GM19035 (cell line): Measurements from ENCODE around the gene KIR2DL1.
"Not testable (repeated sequence)": the region's sequence is repeated elsewhere in the genome, so short reads cannot be mapped to it uniquely, and the experiment has no call there.

Experiments used
- ATAC-seq: cut with Tn5 transposase; IDR thresholded peaks from one replicate; pipeline ENCODE4 v1.9.1; 2021; ENCODE audit not compliant: unreplicated experiment

Gene KIR2DL1

DNA sequence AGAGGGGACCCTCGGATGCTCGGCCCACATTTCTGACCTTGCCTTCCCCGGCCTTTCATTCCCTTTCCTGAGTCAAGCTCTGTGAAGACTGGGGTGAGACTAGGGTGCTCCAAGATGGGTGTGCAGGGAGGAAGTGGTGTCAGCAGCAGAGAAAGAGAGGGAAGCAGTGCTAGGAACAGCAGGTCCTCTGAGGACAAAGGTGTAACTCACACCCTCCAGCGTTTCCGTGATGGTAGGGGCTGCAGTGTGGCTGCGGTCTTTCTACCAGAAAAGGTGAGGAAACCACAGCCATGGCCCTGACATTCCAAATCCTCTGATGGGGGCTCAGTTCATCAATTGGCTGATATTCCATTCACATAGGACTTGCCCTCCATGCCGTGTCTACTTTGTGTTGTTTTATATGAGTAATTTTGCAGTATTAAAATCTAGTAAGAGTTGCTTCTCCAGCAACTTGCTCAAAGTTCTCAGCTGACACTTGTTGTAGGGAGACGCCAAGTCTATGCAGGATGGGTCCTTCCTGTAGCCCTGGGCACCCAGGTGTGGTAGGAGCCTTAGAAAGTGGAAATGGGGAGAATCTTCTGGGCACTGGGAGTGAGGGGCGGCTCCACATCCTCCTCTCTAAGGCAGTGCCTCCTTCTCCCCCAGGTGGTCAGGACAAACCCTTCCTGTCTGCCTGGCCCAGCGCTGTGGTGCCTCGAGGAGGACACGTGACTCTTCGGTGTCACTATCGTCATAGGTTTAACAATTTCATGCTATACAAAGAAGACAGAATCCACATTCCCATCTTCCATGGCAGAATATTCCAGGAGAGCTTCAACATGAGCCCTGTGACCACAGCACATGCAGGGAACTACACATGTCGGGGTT lies 48.3 kb downstream of the KIR2DL1 start:
- no peak for ATAC-seq

- ATAC-seq, result not testable (repeated sequence)
These were observed 54.8 kb downstream of the KIR2DL1 start for GRCh38 chr19:54824416-54824815.

- not testable (repeated sequence) for ATAC-seq
These were observed 55.7 kb downstream of the KIR2DL1 start for GRCh38 chr19:54825326-54825725.

DNA sequence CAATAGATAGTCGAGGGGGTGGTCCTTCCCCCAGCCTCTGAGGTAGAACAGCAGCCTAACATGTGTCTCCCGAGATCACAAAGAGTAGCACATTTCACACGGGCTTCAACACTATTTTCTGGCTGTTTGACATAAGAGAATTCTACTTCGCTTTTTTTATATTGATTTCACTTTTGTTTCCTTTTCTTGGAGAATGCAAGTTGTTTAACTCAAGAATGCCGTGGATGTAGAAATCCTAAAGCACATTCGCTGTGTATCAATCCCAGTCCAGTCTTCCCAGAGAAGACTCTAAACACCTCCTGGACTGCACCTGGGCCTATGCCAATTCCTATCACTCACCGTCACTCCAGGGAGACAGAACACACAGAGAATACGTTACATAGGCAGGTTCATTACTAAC lies 58.5 kb downstream of the KIR2DL1 start:
- ATAC-seq, result not testable (repeated sequence)

DNA sequence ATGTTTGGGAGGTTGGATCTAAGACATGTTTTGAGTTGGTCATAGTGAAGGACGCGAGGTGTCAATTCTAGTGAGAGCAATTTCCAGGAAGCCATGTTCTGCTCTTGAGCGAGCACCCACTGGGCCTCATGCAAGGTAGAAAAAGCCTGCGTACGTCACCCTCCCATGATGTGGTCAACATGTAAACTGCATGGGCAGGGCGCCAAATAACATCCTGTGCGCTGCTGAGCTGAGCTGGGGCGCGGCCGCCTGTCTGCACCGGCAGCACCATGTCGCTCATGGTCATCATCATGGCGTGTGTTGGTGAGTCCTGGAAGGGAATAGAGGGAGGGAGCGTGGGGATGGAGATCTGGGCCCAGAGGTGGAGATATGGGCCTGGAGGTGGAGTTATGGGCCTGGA lies 62.9 kb downstream of the KIR2DL1 start, which contains the start of gene KIR2DS4:
TSS of gene KIR2DS4 (plus strand) at position 181 of the 400 bp plus-strand sequence.
- not testable (repeated sequence) for ATAC-seq
